Upper lobe of left lung (tissue), 6 donors: ENCODE measurements around the gene DHRS1. TPM values are rescaled to one million over a fixed set of nuclear protein-coding genes. Genes with fewer than 3 reads are reported as not detected.

Source experiments
- ATAC-seq, 2 donors: fragments of 200-7000 bp; cut with Tn5 transposase; one replicate each; pipeline ENCODE4 v1.9.1; 2022; ENCODE audit warnings: mild to moderate bottlenecking in 2 of 2, moderate library complexity in 2 of 2; ENCODE audit not compliant: low FRiP score in 2 of 2
- DNase-seq, 2 donors: peaks; one replicate each; pipeline ENCODE4 v3.0.0-alpha.2; 2019 to 2020
- H3K27ac ChIP-seq, 4 donors: fragments of 200-600 bp; sonication (generic); one replicate each; pipeline ENCODE4 v1.5.1; 2016 to 2019
- H3K27me3 ChIP-seq, 4 donors: fragments of 200-600 bp; sonication (generic); one replicate each; pipeline ENCODE4 v1.5.1; 2017 to 2019
- H3K36me3 ChIP-seq, 4 donors: fragments of 200-600 bp; sonication (generic); one replicate each; pipeline ENCODE4 v1.5.1; 2016 to 2019
- H3K4me1 ChIP-seq, 4 donors: fragments of 200-600 bp; sonication (generic); one replicate each; pipeline ENCODE4 v1.5.1; 2018 to 2019
- H3K4me3 ChIP-seq, 4 donors: fragments of 200-600 bp; sonication (generic); one replicate each; pipeline ENCODE4 v1.5.1; 2017 to 2019; ENCODE audit warnings: mild to moderate bottlenecking in 2 of 4, moderate library complexity in 1 of 4
- H3K9me3 ChIP-seq, 4 donors: fragments of 200-600 bp; sonication (generic); one replicate each; pipeline ENCODE4 v1.5.1; 2018 to 2019
- EP300 ChIP-seq, 4 donors: sonication (generic); formaldehyde crosslinking; IDR thresholded peaks; one replicate each; pipeline ENCODE4 v1.5.1; 2017; ENCODE audit warnings: antibody characterized with exemption in 4 of 4, control low read depth in 2 of 4
- POLR2A ChIP-seq, 4 donors: fragments of 450-650 bp; IDR thresholded peaks; one replicate each; pipeline ENCODE4 v1.5.1; 2016 to 2017; ENCODE audit warnings: antibody characterized with exemption in 4 of 4, mild to moderate bottlenecking in 2 of 4
- POLR2AphosphoS5 ChIP-seq, 2 donors: sonication (generic); formaldehyde crosslinking; IDR thresholded peaks; one replicate each; pipeline ENCODE4 v1.5.1; 2017; ENCODE audit warnings: antibody characterized with exemption in 2 of 2
- WGBS, 2 donors: methylation state at CpG; one replicate each; pipeline ENCODE4 v1.1.5; 2017 to 2018; 5-methylcytosine and 5-hydroxymethylcytosine counted together
- total RNA-seq, 6 donors: library from RNA; depleted of rRNA in 4 of 6; stranded (reverse); fragments of >200 nt in 4 of 6; gene quantifications; one replicate each; pipeline versions ENCODE4 v1.1.0 to v1.2.1, GENCODE V29; 2016 to 2021
- TF ChIP-seq, protein P1 (sequence below), 6 experiments: fragments of 450-650 bp in 4 of 6; fragments of 200-600 bp in 2 of 6; sonication (generic) in 2 of 6; IDR thresholded peaks; one replicate each; pipeline ENCODE4 v1.5.1; 2016 to 2019; ENCODE audit warnings: antibody characterized with exemption in 6 of 6
- donor health status: DM: no; HTN: no; CAD: no; lungs with moderate emphysema.
- donor health status: DM: no; HTN: yes; CAD: no; lungs with severe emphysema.

The DHRS1 gene
- total RNA-seq, 6 donors from 2014 or later = 23.0 to 60.3 (median 32.8) TPM

DNA sequence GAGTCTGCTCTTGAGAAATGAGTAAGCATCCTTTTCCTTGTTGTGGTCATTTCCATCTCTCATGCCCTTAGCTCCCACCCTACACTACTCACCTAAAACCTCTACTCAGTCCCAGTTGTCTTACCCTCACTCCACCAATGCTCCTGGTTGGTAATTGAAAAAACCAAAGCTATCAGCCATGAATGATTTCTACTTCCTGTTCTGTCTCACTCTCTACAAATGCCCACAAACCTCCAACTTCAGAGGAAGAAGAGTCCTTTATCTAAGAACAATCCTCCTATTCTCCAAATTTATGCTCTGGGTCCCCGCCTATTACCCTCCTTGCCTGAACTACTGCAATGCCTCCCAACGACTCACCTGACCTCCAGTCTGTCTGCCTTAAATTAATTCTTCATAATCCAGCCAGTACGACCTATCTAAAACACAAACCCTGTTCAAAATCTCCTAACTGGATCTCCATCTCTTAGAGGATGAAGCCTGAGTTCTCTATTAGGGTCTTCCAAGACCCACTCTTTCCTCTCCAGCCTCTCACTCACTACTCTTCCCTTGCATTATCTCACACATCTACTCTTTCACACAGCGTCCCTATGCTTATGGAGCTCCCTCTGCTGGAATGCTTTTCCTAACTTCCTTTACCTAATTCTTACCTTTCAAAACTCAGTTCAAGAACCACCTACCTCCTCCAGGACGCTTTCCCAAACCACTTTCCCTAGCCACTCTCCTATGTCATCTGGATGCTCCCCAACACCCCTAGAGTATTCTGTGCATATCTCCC, 2.2 kb downstream of the DHRS1 start:
- Histone ChIP-seq H3K4me1 (peaks cover 29 to 48% (median 34%) of the 10 kb centered on the region in 4 donors), H3K27ac (peak overlapping the region in 3 of 4 donors; percentile 39 to 67 (median 66)), H3K4me3 (no peak overlapping the region), H3K9me3 (no peaks in the 10 kb centered on the region), H3K36me3 (peaks cover 5 to 50% (median 24%) of the 10 kb centered on the region in 4 donors), H3K27me3 (no peaks in the 10 kb centered on the region)
- WGBS, 2 donors = 48 to 51% methylated on average over 5 of the region's 5 CpGs
- TF ChIP-seq POLR2AphosphoS5 (IDR thresholded peaks at IDR 0.05) (no peak), EP300 (IDR thresholded peaks at IDR 0.05) (no peak)
- TF ChIP-seq, protein P1, sequence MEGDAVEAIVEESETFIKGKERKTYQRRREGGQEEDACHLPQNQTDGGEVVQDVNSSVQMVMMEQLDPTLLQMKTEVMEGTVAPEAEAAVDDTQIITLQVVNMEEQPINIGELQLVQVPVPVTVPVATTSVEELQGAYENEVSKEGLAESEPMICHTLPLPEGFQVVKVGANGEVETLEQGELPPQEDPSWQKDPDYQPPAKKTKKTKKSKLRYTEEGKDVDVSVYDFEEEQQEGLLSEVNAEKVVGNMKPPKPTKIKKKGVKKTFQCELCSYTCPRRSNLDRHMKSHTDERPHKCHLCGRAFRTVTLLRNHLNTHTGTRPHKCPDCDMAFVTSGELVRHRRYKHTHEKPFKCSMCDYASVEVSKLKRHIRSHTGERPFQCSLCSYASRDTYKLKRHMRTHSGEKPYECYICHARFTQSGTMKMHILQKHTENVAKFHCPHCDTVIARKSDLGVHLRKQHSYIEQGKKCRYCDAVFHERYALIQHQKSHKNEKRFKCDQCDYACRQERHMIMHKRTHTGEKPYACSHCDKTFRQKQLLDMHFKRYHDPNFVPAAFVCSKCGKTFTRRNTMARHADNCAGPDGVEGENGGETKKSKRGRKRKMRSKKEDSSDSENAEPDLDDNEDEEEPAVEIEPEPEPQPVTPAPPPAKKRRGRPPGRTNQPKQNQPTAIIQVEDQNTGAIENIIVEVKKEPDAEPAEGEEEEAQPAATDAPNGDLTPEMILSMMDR (IDR thresholded peaks at IDR 0.05) = peak in 3 of 6 experiments; percentile 41 to 45 (median 42)
- no peak for ATAC-seq
- no peak for DNase-seq

DNA sequence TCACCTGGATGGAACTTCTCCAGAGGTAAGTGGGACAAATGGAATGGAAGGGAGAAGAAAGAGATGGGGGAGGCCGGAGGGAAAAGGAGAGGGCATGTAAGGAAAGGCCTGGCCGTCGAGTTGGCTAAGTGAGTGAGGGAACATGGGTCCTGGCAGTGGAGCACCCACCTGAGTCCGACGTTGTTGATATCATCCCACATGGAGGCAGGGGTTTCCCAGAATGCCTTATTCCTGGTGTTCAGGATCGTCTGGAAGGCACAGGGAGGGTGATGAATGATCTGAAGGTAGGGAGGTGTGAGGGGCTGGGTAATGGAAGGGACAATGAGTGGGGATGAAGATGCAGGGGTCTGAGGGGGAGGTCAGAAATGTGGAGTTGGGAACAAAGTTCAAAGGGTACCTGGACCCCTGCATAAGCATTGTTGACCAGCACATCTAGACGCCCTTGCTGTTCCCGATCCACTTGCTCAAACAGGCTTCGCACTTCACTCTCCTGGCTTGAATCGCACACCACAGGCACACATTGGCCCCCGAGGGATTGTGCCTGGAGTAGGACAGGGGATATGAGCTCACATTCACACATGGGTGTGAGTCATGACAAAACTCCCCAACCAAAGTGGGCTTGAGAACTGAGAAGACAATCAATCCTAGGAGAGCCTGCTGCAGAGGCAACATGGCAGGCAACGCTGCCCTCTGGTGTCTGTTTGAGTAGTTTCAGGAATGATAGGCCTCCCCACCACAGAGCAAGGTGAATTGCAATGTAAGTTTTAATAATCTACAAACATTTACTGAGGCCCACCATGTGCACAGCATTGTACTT, 3.0 kb downstream of the DHRS1 start:
- peak in 1 of 2 donors; percentile 76 for DNase-seq
- Histone ChIP-seq H3K4me3 (no peak overlapping the region), H3K4me1 (peaks cover 29 to 48% (median 34%) of the 10 kb centered on the region in 4 donors), H3K36me3 (peaks cover 2 to 50% (median 25%) of the 10 kb centered on the region in 4 donors), H3K9me3 (no peaks in the 10 kb centered on the region), H3K27ac (peak overlapping the region; percentile 28 to 67 (median 52)), H3K27me3 (no peaks in the 10 kb centered on the region)
- peak; percentile 40 to 68 for TF ChIP-seq POLR2AphosphoS5 (IDR thresholded peaks at IDR 0.05)
- TF ChIP-seq, protein P1 (IDR thresholded peaks at IDR 0.05) = peak; percentile 53 to 81 (median 68)
- TF ChIP-seq EP300 (IDR thresholded peaks at IDR 0.05) = no peak
- WGBS, 2 donors = 63 to 74% methylated on average over 12 of the region's 12 CpGs
- peak; percentile 74 to 84 for ATAC-seq

DNA sequence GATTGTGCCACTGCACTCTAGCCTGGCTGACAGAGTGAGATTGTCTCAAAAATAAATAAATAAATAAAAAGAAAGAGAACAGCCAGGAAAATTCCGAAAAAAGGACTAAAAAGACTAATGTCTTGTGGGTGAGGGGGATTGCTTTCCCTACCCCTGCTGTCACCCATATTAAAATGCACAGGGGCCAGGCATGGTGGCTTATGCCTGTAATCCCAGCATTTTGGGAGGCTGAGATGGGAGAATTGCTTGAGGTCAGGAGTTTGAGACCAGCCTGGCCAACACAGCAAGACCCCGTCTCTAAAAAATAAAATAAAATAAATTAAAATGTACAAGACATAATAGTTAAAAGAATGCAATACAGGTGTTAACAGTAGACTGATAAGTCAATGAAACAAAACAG, 6.1 kb downstream of the DHRS1 start:
- Histone ChIP-seq H3K27me3 (no peaks in the 10 kb centered on the region), H3K4me1 (peaks cover 10 to 21% (median 17%) of the 10 kb centered on the region in 4 donors), H3K27ac (no peak overlapping the region), H3K9me3 (no peaks in the 10 kb centered on the region), H3K4me3 (no peak overlapping the region), H3K36me3 (peaks cover 6 to 71% (median 46%) of the 10 kb centered on the region in 4 donors)
- ATAC-seq (no peak), DNase-seq (no peak)
- TF ChIP-seq, protein P1 (IDR thresholded peaks at IDR 0.05) = no peak
- TF ChIP-seq POLR2A (IDR thresholded peaks at IDR 0.05) (no peak), POLR2AphosphoS5 (IDR thresholded peaks at IDR 0.05) (no peak), EP300 (IDR thresholded peaks at IDR 0.05) (no peak)
- 97 to 100% methylated on average over 2 of the region's 2 CpGs for WGBS, 2 donors

DNA sequence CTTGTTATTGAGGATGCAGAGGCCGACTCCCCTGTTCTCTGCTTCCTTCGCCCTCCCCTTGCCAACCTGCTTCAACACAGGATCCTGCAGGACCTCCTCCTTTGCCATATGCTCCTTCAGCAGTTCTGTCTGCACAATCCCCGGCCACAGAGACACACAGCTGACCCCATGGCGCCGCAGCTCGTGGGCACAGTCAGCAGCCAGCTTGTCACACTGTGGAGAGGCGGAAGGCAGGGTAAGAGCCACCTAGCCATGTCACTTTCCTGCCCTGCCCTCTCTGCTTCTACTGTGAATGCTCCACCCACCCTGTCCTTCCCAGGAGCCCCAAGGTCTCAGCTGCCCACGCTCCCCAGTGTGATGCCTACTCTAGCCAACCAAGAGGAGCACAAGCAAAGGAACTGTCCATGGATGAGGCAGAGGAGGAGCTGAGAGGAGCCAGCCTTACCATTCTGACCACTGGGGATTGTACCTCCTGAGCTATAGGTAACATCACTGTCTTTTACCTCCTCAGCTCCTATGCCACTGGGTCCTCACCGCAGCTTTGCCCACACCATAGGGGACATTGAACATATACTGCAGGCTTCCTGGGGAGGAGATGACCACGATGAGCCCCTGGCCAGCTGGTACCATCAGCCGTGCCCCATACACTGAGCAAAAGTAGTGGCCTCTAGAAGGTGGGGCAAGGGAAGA, 7.3 kb downstream of the DHRS1 start:
- no peak for ATAC-seq
- Histone ChIP-seq H3K9me3 (no peaks in the 10 kb centered on the region), H3K27ac (no peak overlapping the region), H3K4me3 (no peak overlapping the region), H3K36me3 (peaks cover 6 to 71% (median 46%) of the 10 kb centered on the region in 4 donors), H3K4me1 (peaks cover 6 to 10% (median 9%) of the 10 kb centered on the region in 4 donors), H3K27me3 (no peaks in the 10 kb centered on the region)
- TF ChIP-seq POLR2AphosphoS5 (IDR thresholded peaks at IDR 0.05) (no peak), EP300 (IDR thresholded peaks at IDR 0.05) (no peak), POLR2A (IDR thresholded peaks at IDR 0.05) (no peak)
- TF ChIP-seq, protein P1 (IDR thresholded peaks at IDR 0.05) = no peak
- no peak for DNase-seq
- 89 to 95% methylated on average over 10 to 11 of the region's 11 CpGs for WGBS, 2 donors
